B cell (primary cell): ENCODE measurements around the gene ATG3. TPM values are rescaled to one million over a fixed set of nuclear protein-coding genes. Genes with fewer than 3 reads are reported as not detected.

Experiments
- ATAC-seq: fragments of 200-7000 bp; cut with Tn5 transposase; one replicate; pipeline ENCODE4 v1.10.0; 2021; ENCODE audit warnings: low read depth, mild to moderate bottlenecking, moderate number of reproducible peaks, moderate library complexity
- CTCF ChIA-PET: fragments of 350-600 bp; sonication (Branson Sonifier 250); formaldehyde crosslinking; loops from one replicate; lab custom pipeline; 2021; ENCODE audit warnings: antibody characterized with exemption, inconsistent platforms; lab: Charles Lee
- POLR2A ChIA-PET: fragments of 350-600 bp; sonication (Branson Sonifier 250); formaldehyde crosslinking; loops from one replicate; lab custom pipeline; 2021; ENCODE audit warnings: antibody characterized with exemption; lab: Charles Lee
- DNase-seq: peaks from one replicate; pipeline ENCODE4 v3.0.0; 2013
- H2AFZ ChIP-seq: 2 replicates; pipeline ENCODE4 v1.6.1; 2012; ENCODE audit warnings: mild to moderate bottlenecking, low read depth, low read length; ENCODE audit not compliant: insufficient read depth, poor library complexity, severe bottlenecking
- H3K27ac ChIP-seq, 2 donors: 1 replicate in 1 of 2; 2 replicates in 1 of 2; pipeline ENCODE4 v1.5.1; 2012 to 2013; ENCODE audit warnings: low read length in 2 of 2, mild to moderate bottlenecking in 2 of 2, moderate library complexity in 1 of 2
- H3K27me3 ChIP-seq, 4 experiments: fragments of 200-600 bp in 1 of 4; sonication (generic) in 1 of 4; replicated peaks in 1 of 4; 1 replicate in 2 of 4; 2 replicates in 2 of 4; pipeline versions ENCODE4 v1.6.1 to v1.7.0; 2013 to 2016; ENCODE audit warnings: low read length in 3 of 4, mild to moderate bottlenecking in 2 of 4, mixed read lengths in 1 of 4, moderate library complexity in 1 of 4; ENCODE audit not compliant: insufficient read depth in 4 of 4, control insufficient read depth in 3 of 4; ENCODE audit errors: control extremely low read depth in 1 of 4
- H3K36me3 ChIP-seq, 2 experiments: replicated peaks in 1 of 2; 1 replicate in 1 of 2; 2 replicates in 1 of 2; pipeline versions ENCODE4 v1.6.1 to v1.7.1; 2013; ENCODE audit warnings: low read length in 1 of 2; ENCODE audit not compliant: insufficient read depth in 2 of 2, control insufficient read depth in 1 of 2; ENCODE audit errors: control extremely low read depth in 1 of 2, extremely low read depth in 1 of 2
- H3K4me1 ChIP-seq, 2 donors: fragments of 200-600 bp in 1 of 2; sonication (generic) in 1 of 2; 1 replicate in 1 of 2; 2 replicates in 1 of 2; pipeline versions ENCODE4 v1.5.1 to v1.6.1; 2013 to 2017; ENCODE audit warnings: low read length in 2 of 2; ENCODE audit not compliant: control insufficient read depth in 2 of 2, insufficient read depth in 2 of 2
- H3K4me2 ChIP-seq: replicated peaks from 2 replicates; pipeline ENCODE3; 2012; ENCODE audit warnings: mild to moderate bottlenecking, low read depth, low read length; ENCODE audit not compliant: poor library complexity, severe bottlenecking
- H3K4me3 ChIP-seq, 5 experiments: fragments of 200-600 bp in 1 of 5; sonication (generic) in 1 of 5; 1 replicate in 3 of 5; 2 replicates in 2 of 5; pipeline versions ENCODE4 v1.5.1 to v1.7.0; 2011 to 2016; ENCODE audit warnings: low read length in 4 of 5, mild to moderate bottlenecking in 4 of 5, low read depth in 2 of 5, control low read depth in 1 of 5, moderate library complexity in 1 of 5; ENCODE audit not compliant: insufficient read depth in 1 of 5; ENCODE audit errors: control extremely low read depth in 1 of 5, extremely low read depth in 1 of 5
- H3K79me2 ChIP-seq: fragments of 200-600 bp; sonication (generic); one replicate; pipeline ENCODE4 v1.6.0; 2016; ENCODE audit warnings: low read length; ENCODE audit not compliant: control insufficient read depth, insufficient read depth
- H3K9ac ChIP-seq: fragments of 200-600 bp; sonication (generic); 2 replicates; pipeline ENCODE4 v1.6.1; 2017; ENCODE audit warnings: mild to moderate bottlenecking, low read length, moderate library complexity
- H3K9me3 ChIP-seq, 3 donors: one replicate each; pipeline versions ENCODE4 v1.6.1 to v1.7.1; 2013; ENCODE audit warnings: low read length in 2 of 3; ENCODE audit not compliant: control insufficient read depth in 2 of 3, insufficient read depth in 1 of 3; ENCODE audit errors: control extremely low read depth in 1 of 3
- H4K20me1 ChIP-seq: 2 replicates; pipeline ENCODE4 v1.6.0; 2012; ENCODE audit warnings: mild to moderate bottlenecking, low read length; ENCODE audit not compliant: insufficient read depth, control insufficient read depth, poor library complexity, severe bottlenecking
- H3K27ac Mint-ChIP-seq: one replicate; pipeline ENCODE4 v1.8.0; 2021; ENCODE audit warnings: mixed read lengths
- H3K27me3 Mint-ChIP-seq: one replicate; pipeline ENCODE4 v1.8.0; 2021; ENCODE audit warnings: mixed read lengths
- H3K4me1 Mint-ChIP-seq: one replicate; pipeline ENCODE4 v1.8.0; 2021; ENCODE audit warnings: mixed read lengths
- H3K4me3 Mint-ChIP-seq: one replicate; pipeline ENCODE4 v1.8.0; 2021; ENCODE audit warnings: mixed read lengths
- H3K9me3 Mint-ChIP-seq: one replicate; pipeline ENCODE4 v1.8.0; 2022; ENCODE audit warnings: mixed read lengths; ENCODE audit not compliant: insufficient read depth
- CTCF ChIP-seq: fragments of 200-600 bp; IDR thresholded peaks from one replicate; pipeline ENCODE4 v1.8.0; 2022; ENCODE audit warnings: antibody characterized with exemption, mild to moderate bottlenecking
- EZH2 ChIP-seq: IDR thresholded peaks from 2 replicates; pipeline ENCODE4 v1.6.1; 2012; ENCODE audit warnings: borderline replicate concordance, low read depth, mild to moderate bottlenecking, moderate library complexity, low read length; ENCODE audit not compliant: insufficient read depth, poor library complexity, severe bottlenecking
- WGBS: methylation state at CpG from one replicate; pipeline ENCODE4 v1.1.5; 2013; ENCODE audit warnings: missing lambda C conversion rate; ENCODE audit not compliant: insufficient coverage; 5-methylcytosine and 5-hydroxymethylcytosine counted together
- intact Hi-C: fragments of 100-400 bp; cut with micrococcal nuclease; formaldehyde crosslinking; loops from one replicate; pipeline ENCODE4 v1.10.0; 2022
- polyA plus RNA-seq: library from polyadenylated mRNA; depleted of rRNA; stranded (reverse); fragments of >200 nt; gene quantifications from 2 replicates; pipeline ENCODE4 v1.2.3, GENCODE V29; 2012
- total RNA-seq, 2 donors: library from RNA; stranded (reverse); fragments of 120-200 nt in 1 of 2; gene quantifications; 1 replicate in 1 of 2; 2 replicates in 1 of 2; pipeline versions ENCODE4 v1.2.3 to v1.2.4, GENCODE V29; 2013 to 2022

The ATG3 gene
- total and polyA plus RNA-seq, 2 donors (not counting 1 experiment from before 2014, with no cell fraction given), result 25.2 to 54.9 TPM

- CTCF ChIA-PET, result no interaction called here
- Histone ChIP-seq H3K79me2 (no peaks in the 10 kb centered on the region), H3K27me3 (no peaks in the 10 kb centered on the region), H3K9me3 (peaks cover 0 to 4% (median 0%) of the 10 kb centered on the region in 3 donors), H3K4me1 (peaks cover 0 to 4% of the 10 kb centered on the region in 2 donors), H3K4me2 (no peak overlapping the region), H3K27ac (no peak overlapping the region), H2AFZ (no peak overlapping the region), H3K36me3 (peaks cover 1 to 13% of the 10 kb centered on the region in 2 experiments), H3K4me3 (no peak overlapping the region), H3K9ac (no peak overlapping the region), H4K20me1 (no peaks in the 10 kb centered on the region)
- DNase-seq (no peak), ATAC-seq (no peak)
- no CpG with 5 or more reads among the region's 2 CpGs for WGBS
- POLR2A ChIA-PET, result interaction anchor here (0.6 kb wide), 1 partner anchor 131 kb away, joined by 3 read pairs; no protein-coding TSS in a partner anchor
- Mint-ChIP-seq H3K4me3 (no peak overlapping the region), H3K27me3 (no peaks in the 10 kb centered on the region), H3K9me3 (no peaks in the 10 kb centered on the region), H3K27ac (no peak overlapping the region), H3K4me1 (peaks cover 8% of the 10 kb centered on the region)
- TF ChIP-seq EZH2 (no peak), CTCF (no peak)
- intact Hi-C loops, result no loop called here
Observed at GRCh38 chr3:112597945-112598344, 36.2 kb upstream of the ATG3 start.

- Mint-ChIP-seq H3K27me3 (no peaks in the 10 kb centered on the region), H3K27ac (no peak overlapping the region), H3K9me3 (no peaks in the 10 kb centered on the region), H3K4me1 (peaks cover 11% of the 10 kb centered on the region), H3K4me3 (no peak overlapping the region)
- peaks cover 0 to 12% of the 10 kb centered on the region in 2 donors for H3K4me1 ChIP-seq
- no peak overlapping the region for H2AFZ ChIP-seq
- no peak overlapping the region for H3K27ac ChIP-seq
- H3K79me2 ChIP-seq, result no peaks in the 10 kb centered on the region
- WGBS, result no CpG with 5 or more reads among the region's 2 CpGs
- no peaks in the 10 kb centered on the region for H4K20me1 ChIP-seq
- H3K4me2 ChIP-seq, result no peak overlapping the region
- no peak overlapping the region for H3K9ac ChIP-seq
- H3K9me3 ChIP-seq, result peaks cover 0 to 9% (median 0%) of the 10 kb centered on the region in 3 donors
- ChIA-PET CTCF (interaction anchor here (1.0 kb wide), 1 partner anchor 140 kb away, joined by 3 read pairs; no protein-coding TSS in a partner anchor), POLR2A (no interaction called here)
- TF ChIP-seq CTCF, result no peak
- no peak for TF ChIP-seq EZH2
- peaks cover 3 to 18% of the 10 kb centered on the region in 2 experiments for H3K36me3 ChIP-seq
- ATAC-seq (no peak), DNase-seq (no peak)
- no peaks in the 10 kb centered on the region for H3K27me3 ChIP-seq
- no peak overlapping the region for H3K4me3 ChIP-seq
- intact Hi-C loops, result no loop called here
Observed at GRCh38 chr3:112594856-112595255, 33.1 kb upstream of the ATG3 start.
